ENCODE data around the gene ADRA1B. TPM values are rescaled to one million over a fixed set of nuclear protein-coding genes. Genes with fewer than 3 reads are reported as not detected.

The ADRA1B gene
- total RNA-seq, 6 experiments from 2014 or later, result 0.17 to 0.57 (median 0.38) TPM

DNA sequence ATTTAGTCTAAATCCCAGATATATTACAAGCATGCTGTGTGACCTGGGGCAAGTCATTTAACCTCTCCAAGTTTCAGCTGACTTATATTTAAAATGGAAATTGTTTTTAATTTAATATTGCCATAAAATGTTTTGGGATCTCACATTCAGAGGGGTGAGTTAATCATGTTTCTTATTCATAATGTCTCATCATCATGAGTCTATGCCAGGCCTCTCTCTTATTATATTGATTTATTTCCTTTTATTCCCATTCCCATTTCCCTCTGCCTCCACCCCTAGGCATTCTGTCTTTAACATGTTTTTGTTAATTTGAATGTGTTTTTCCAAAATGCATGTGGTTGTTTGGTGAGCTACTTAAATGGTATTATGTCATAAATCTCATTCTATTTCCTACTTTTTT is 53.7 kb downstream of the ADRA1B start:
- Mint-ChIP-seq H3K27me3 (ENCODE audit: insufficient read depth) (no peaks in the 10 kb centered on the region), H3K9me3 (no peaks in the 10 kb centered on the region), H3K4me3 (no peak overlapping the region), H3K27ac (peak overlapping the region; percentile 3; the same call in 1 of the 2 replicates), H3K4me1 (ENCODE audit: low read depth) (peaks cover 51% of the 10 kb centered on the region), H3K36me3 (ENCODE audit: low read depth) (peaks cover 12% of the 10 kb centered on the region)
- TF ChIP-seq CTCF (IDR thresholded peaks at IDR 0.05), result no peak
- no peak for DNase-seq

DNA sequence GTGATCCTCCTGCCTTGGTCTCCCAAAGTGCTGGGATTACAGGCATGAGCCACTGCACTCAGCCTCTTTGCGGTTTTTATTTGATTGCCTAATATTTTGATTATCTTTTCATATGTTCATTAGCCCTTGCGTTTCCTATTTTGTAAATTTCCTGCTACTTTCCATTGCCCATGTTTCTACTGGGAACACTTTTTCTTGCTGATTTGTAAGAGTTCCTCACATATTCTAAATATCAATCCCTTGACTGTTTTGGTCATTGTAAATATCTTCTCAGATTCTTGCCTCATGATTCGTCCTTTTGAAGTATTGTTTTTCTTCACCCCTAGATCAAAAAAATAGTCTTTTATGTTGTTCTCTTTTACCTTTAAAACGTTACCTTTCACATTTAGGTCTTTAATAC is 54.8 kb downstream of the ADRA1B start:
- DNase-seq, result peak; percentile 60
- Mint-ChIP-seq H3K4me3 (peak overlapping the region; percentile 41), H3K27ac (peak overlapping the region; percentile 14), H3K27me3 (ENCODE audit: insufficient read depth) (no peaks in the 10 kb centered on the region), H3K9me3 (no peaks in the 10 kb centered on the region), H3K4me1 (ENCODE audit: low read depth) (peaks cover 55% of the 10 kb centered on the region), H3K36me3 (ENCODE audit: low read depth) (peaks cover 12% of the 10 kb centered on the region)
- TF ChIP-seq CTCF (IDR thresholded peaks at IDR 0.05), result no peak

DNA sequence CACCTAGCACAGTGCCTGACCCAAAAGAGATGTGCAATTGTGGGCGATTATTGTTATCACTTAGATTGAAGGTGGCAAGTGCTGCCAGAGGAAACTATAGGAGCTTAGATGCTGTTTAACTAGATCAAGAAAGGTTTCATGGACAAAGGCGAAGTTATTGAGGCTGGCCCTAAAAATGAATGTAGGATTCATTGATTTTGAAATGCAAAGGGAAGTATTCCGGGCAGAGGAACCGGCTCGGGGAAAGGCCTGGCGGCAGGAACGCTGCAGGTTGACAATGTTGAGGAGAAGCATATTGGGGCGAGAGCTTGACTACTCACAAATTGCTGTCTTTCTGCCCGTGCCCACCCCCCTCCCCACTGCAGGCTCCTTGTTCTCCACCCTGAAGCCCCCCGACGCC is 55.2 kb downstream of the ADRA1B start:
- Mint-ChIP-seq H3K27me3 (ENCODE audit: insufficient read depth) (no peaks in the 10 kb centered on the region), H3K36me3 (ENCODE audit: low read depth) (peaks cover 12% of the 10 kb centered on the region), H3K4me3 (peak overlapping the region; percentile 41; the same call in 1 of the 2 replicates), H3K27ac (no peak overlapping the region; the same call in 1 of the 2 replicates), H3K4me1 (ENCODE audit: low read depth) (peaks cover 60% of the 10 kb centered on the region), H3K9me3 (no peaks in the 10 kb centered on the region)
- DNase-seq, result no peak
- TF ChIP-seq CTCF (IDR thresholded peaks at IDR 0.05), result no peak

- DNase-seq, result no peak
- TF ChIP-seq CTCF (IDR thresholded peaks at IDR 0.05), result no peak
- no peak overlapping the region for H3K4me3 Mint-ChIP-seq
- H3K27ac Mint-ChIP-seq, result no peak overlapping the region
- no peaks in the 10 kb centered on the region for H3K27me3 Mint-ChIP-seq (ENCODE audit: insufficient read depth)
- no peaks in the 10 kb centered on the region for H3K9me3 Mint-ChIP-seq
- peaks cover 61% of the 10 kb centered on the region for H3K4me1 Mint-ChIP-seq (ENCODE audit: low read depth)
- H3K36me3 Mint-ChIP-seq (ENCODE audit: low read depth), result peaks cover 12% of the 10 kb centered on the region
Measured at GRCh38 chr5:159971931-159972461, 55.7 kb downstream of the ADRA1B start.

GRCh38 chr5:159972538-159973362 is 56.5 kb downstream of the ADRA1B start:
- Mint-ChIP-seq H3K27me3 (ENCODE audit: insufficient read depth) (no peaks in the 10 kb centered on the region), H3K27ac (no peak overlapping the region), H3K4me1 (ENCODE audit: low read depth) (peaks cover 61% of the 10 kb centered on the region), H3K4me3 (0 out of 2 replicates have a peak overlapping the region, but pooled peaks have one; percentile 25), H3K36me3 (ENCODE audit: low read depth) (peaks cover 12% of the 10 kb centered on the region), H3K9me3 (no peaks in the 10 kb centered on the region)
- DNase-seq, result no peak
- no peak for TF ChIP-seq CTCF (IDR thresholded peaks at IDR 0.05)

Data from HFFc6 (cell line).